ENCODE results near the gene LRP10.
A peak's percentile ranks its signal among the peaks of the same experiment; 100 is the strongest.

LRP10 gene

DNA sequence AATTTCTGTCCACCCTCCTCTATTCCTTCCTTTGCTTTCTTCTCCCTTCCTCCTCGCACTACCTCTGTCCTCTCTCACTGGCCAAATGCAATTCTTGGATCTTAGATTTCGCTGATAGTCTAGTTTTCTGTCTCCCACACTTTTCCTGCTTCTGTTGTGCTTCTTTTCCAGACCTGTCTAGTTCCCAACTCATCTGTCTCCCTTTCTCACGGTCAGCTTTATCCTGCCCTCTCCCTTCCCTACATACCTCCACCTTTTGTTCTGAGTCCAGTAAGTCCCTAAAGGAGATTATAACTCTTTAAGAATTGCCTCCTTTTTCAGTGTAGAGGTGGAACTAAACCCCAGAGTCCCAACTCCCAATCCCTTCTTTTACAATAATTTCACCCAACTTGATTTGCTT, 36.0 kb upstream of the LRP10 start:
- H3K27ac ChIP-seq, result no peak overlapping the region
- TF ChIP-seq, protein P1, sequence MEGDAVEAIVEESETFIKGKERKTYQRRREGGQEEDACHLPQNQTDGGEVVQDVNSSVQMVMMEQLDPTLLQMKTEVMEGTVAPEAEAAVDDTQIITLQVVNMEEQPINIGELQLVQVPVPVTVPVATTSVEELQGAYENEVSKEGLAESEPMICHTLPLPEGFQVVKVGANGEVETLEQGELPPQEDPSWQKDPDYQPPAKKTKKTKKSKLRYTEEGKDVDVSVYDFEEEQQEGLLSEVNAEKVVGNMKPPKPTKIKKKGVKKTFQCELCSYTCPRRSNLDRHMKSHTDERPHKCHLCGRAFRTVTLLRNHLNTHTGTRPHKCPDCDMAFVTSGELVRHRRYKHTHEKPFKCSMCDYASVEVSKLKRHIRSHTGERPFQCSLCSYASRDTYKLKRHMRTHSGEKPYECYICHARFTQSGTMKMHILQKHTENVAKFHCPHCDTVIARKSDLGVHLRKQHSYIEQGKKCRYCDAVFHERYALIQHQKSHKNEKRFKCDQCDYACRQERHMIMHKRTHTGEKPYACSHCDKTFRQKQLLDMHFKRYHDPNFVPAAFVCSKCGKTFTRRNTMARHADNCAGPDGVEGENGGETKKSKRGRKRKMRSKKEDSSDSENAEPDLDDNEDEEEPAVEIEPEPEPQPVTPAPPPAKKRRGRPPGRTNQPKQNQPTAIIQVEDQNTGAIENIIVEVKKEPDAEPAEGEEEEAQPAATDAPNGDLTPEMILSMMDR (conservative IDR thresholded peaks at IDR 0.05), result no peak

DNA sequence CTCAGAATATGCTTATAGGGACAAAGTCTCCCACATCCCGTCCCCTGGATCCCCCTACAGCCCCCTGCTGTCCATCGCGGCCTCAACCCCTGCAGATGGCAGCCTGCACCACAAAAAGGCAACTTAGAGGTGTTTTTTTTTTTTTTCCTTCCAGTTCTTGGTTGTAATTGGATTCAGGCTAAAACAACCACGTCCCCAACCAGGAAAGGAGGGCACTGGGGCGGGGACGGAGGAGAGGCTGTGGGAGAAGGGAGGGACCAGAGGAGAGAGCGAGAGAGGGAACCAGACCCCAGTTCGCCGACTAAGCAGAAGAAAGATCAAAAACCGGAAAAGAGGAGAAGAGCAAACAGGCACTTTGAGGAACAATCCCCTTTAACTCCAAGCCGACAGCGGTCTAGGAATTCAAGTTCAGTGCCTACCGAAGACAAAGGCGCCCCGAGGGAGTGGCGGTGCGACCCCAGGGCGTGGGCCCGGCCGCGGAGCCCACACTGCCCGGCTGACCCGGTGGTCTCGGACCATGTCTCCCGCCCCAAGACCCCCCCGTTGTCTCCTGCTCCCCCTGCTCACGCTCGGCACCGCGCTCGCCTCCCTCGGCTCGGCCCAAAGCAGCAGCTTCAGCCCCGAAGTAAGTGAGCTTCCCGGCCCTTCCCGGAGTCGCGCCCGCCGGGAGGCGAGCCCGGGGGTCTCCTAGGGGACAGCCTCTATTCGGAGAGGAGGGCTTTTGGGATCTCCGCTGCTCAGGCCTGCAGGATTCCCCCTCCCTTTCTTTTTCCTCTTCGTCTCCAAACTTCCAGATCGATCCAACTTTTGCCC, 35.0 kb upstream of the LRP10 start, which contains the start of gene MMP14:
Gene MMP14, plus strand, starts transcription at position 285 of the 813 bp plus-strand sequence. Its CDS starts 233 bp downstream, at position 518.
- TF ChIP-seq, protein P1 (conservative IDR thresholded peaks at IDR 0.05), result no peak
- peak within 1 kb of the TSS; percentile 4; the same call in 1 of the 2 replicates for H3K27ac ChIP-seq

DNA sequence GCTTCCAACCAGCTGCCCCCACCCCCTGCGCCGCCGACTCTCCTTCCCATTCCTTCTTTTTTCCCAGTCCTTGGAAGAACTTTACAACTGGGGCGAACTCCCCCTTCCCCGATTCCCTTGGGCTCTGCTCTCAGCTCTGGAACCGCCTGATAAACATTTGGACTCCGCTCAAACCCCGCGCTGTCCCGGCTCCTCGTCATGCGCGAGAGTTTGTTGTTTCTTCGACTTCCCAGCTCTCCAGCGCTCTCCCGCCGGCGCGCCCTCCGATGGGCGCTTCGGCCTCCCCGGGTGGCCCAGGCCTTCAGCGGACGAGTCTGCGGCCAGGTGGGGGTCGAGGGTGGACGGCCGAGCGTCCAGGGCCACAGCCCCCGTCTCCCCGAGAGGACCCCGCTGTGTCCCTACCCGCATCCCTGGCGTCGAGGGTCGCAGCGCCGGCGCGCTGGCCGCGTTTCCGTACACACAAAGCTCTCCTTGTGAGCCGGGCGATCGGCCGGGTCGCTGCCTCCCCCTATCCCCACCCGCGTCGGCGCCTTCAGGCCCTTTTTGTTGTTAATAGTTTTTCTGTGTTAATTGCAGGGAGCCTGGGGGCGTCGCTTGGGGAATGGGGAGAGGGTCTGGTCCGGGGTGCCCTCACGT, 34.3 kb upstream of the LRP10 start:
- TF ChIP-seq, protein P1 (conservative IDR thresholded peaks at IDR 0.05), result 0 out of 2 replicates have a peak, but pooled peaks have one; percentile 8
- H3K27ac ChIP-seq, result peak overlapping the region; percentile 4; the same call in 1 of the 2 replicates

DNA sequence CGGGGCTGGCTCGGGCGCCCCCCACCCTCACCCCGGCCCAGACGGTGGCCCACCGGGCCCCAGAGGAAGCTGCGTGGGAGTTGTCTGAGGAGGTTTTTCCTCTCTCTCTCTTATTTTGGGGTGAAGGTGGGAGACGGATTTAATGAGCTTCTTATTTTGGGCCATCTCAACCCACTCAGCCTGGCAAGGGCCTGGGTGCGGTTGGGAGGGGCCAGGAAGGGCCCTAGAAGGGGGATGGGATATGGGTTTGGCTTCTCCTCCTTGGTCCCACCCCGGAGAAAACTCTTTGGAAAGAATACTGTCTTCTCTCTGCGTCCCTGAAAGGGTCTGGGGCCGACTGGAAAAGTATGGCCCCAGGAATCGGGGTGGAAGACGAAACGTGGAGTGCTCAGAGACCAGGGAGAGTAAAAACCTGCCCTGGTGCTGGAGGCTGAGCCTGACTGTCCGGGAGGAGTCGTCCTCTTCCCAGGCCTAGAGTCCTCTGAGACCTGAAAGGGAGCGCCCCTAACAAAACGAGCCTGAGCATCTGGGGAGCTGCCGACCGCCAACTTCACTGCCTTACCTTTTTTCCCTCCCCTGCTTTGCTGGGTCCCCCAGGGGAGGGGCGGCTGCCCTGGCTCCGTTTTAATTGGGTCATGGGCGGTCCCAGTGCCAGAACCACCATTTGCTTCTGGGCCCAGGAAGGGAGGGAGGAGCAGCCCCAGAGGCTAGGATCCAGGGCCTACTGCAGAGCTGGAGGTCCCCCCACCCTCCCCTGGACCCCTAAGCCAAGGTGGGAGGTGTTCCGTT, 33.6 kb upstream of the LRP10 start:
- TF ChIP-seq, protein P1 (conservative IDR thresholded peaks at IDR 0.05), result no peak
- no peak overlapping the region for H3K27ac ChIP-seq

DNA sequence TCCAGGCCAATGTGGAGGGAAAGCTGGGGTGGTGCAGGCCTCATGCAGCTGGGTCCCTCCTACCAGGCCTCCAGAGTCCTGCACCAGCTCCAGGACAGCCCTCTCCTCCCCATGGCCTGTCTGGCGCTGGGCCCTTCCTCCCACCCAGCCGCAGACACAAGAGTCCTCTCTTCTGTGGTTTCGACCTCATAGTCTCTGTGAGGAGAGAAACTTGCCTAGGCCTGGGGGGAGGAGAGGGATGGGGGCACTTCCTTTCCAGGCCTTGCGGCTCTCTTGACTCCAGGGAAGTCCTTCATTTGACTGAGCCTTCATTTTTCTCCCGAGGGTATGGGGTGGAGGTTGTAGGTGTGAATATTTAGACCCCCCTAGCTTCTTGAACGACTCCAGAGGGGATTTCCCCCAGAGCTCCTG, 32.9 kb upstream of the LRP10 start:
- H3K27ac ChIP-seq, result no peak overlapping the region
- TF ChIP-seq, protein P1 (conservative IDR thresholded peaks at IDR 0.05), result no peak

DNA sequence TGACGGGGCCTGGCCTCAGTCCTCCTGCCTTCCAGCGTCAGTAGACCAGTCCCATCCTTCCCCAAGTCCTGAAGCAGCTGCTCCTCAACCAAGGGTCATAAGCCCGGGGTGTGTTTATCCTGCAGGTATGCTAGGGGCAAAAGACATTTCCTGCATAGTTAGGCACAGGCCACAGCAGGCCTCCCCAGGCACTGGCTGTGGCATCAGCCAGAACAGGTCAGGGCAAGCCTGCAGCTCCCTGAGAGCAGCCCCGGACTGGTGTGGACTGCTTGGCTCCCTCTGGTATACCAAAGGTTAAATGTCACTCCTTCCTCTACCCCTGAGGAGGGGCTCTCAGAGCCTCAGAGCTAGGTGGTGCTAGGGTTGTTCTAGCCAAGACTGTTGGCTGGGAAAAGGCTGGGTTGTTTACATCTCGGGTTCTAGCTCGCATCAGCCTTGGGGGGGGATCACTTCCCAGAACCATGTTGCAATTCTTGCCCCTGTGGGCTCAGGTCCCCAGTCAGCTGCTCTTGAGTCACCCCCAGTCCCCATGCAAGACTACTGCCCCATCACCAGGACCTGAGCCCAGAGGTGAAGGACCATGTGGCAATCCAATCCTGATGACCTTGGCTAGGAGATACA, 32.3 kb upstream of the LRP10 start:
- TF ChIP-seq, protein P1 (conservative IDR thresholded peaks at IDR 0.05), result no peak

More for the DNA sequence above, 32.3 kb upstream of the LRP10 start:
- no peak overlapping the region for H3K27ac ChIP-seq

Measured in VCaP (cell line).